Right hindlimb (tissue), 1 donor: ENCODE data around the gene TAB2.
A peak's percentile ranks its signal among the peaks of the same experiment; 100 is the strongest.

Experiments
- DNase-seq: peaks from one replicate; pipeline ENCODE4 v3.0.0-alpha.2; 2018

The TAB2 gene, protein sequence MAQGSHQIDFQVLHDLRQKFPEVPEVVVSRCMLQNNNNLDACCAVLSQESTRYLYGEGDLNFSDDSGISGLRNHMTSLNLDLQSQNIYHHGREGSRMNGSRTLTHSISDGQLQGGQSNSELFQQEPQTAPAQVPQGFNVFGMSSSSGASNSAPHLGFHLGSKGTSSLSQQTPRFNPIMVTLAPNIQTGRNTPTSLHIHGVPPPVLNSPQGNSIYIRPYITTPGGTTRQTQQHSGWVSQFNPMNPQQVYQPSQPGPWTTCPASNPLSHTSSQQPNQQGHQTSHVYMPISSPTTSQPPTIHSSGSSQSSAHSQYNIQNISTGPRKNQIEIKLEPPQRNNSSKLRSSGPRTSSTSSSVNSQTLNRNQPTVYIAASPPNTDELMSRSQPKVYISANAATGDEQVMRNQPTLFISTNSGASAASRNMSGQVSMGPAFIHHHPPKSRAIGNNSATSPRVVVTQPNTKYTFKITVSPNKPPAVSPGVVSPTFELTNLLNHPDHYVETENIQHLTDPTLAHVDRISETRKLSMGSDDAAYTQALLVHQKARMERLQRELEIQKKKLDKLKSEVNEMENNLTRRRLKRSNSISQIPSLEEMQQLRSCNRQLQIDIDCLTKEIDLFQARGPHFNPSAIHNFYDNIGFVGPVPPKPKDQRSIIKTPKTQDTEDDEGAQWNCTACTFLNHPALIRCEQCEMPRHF

DNA sequence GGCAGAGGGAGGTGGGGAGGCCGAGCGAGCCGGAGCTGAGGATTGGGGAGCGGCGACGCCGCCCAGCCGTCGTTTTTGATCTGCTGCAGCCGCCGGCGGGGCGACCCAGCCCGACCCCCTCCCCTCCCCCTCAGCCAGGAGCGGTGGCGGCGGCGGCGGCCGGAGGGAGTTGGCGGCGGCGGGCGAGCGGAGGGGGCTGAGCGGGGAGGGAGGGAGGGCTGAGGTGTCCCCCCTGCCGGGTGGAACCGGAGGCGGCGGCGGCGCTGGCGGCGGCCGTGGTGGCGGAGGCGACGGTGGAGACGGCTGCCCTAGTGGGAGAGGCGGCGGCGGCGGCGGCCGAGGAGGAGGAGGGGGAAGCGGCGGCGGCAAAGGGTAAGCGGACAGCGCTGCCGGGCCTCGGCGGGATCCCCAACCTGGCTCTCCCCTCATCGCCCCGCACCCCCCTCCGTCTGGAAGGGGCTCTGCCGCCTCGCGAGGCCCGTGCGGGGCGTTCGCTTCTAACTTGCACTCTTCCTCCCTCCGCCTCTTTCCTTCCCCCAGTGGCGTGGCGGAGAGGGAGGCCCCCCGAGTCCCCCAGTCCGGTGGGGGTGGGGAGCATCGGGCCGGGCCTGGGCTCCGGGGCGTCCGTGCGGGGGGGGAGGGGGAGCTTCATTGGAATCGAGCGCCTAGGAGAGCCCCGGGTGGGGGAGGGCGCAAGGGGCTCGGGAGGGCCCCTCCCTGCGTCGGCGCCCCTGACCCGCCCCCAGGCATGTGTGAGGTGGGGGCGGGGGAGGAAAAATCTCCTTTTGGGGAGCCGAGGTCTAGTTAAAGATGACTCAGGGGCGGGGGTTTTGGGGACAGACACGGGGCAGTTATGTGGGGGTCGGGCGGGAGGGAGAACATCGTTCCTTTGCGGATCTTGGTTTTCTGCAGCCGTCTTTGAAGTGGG lies at the start of gene TAB2:
Gene TAB2, plus strand, starts transcription at position 69 of the 928 bp plus-strand sequence. CDS start 52,286 bp downstream, outside the sequence.
- peak; percentile 77 for DNase-seq

DNA sequence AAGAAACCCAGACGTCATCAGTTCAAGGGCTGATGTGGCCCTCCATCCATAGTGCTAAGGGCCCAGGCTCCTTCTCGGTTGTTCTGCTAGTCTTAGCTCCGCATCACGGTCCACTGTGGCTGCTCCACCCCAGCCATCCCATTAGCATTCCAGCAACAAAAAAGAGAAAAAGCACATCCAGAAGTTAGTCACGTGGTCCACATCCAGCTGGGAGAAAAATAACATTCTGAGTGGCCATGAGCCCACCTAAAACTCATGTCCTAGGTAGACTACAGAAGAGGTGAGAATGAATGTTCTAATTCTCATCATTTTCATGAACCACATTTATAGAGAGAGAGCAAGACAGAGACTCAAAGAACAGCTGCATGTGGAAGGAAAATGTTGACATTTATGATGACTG lies 49.4 kb upstream of the TAB2 start:
- DNase-seq: no peak

DNA sequence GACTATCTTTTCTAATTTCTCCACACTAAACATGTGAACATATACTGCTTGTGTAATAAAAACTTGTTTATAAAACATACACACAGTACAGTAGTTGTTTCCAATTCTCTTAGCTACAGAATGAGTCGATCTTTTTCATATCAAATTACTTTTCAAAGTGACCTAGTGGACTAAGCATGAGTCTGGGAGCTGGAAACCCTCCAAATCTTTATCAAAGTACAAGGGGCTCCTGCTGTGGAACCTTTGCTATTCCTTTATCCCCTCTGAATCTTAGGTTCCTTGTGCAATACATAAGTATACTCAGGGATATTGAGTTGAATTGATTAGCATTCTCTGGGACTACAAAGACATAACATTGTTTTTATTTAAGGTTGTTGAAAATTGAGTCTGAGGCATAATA lies 48.7 kb upstream of the TAB2 start:
- no peak for DNase-seq

DNA sequence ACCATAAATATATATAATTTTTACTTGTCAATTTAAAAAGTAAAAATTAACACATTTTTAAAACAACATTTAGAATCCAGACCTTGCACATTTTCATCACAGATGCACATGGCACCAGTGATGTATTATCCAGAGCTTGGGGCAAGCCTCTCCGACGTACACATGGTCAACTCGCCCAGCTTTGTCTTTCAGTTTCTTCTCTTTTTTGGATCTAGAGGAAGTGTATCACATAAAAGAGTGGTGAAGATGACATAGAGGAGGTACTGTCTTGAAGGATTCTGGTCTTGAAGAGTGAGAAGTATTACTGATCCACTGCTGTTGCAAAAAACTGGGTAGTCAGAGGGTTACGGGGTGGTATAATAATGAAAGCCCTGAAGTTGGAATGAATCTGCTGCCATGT lies 46.9 kb upstream of the TAB2 start:
- no peak for DNase-seq

DNA sequence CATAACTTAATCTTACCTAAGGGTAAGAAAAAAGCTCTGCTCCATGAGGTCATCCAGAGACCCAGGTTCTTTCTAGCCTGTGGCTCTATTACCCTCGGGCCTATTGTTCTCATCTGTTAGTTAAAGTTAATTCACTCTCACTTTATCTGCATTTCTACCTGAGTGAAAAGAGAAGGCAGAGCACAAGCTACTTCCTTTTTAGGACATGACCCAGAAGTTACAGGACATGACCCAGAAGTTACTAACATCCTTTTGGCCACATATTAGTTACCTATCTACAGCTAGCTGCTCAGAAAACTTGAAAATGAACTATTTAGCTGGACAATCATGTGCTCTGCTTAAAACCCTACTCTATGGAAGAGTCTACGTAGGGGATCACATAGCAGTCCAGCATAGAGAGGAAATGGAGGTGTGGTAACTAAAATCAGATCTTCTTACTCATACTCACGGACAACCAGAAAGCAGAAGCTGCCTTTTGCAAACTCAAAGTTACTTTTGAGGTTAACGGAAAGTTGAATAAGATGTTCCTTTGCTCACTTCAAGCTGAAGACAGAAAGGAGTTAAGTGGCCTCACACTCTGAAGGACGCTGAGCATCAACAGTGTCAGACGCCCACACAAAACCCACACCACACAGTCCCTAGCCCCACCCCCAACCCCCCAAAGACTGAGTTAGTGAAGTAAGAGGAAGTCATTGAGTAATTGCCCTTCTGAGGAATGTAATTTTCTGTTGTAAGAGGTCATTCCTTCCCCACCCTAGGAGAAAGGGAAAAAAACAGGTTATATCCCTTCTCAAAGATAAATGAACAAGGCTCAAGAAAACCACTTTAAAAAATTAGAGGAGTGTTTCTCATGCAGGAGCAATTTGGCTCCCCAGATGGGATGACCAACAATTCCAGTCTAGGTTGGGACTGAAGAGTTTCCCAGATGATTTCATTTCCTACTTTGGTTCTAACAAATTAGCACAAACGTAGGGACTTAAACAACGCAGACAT lies 45.9 kb upstream of the TAB2 start:
- no peak for DNase-seq

DNA sequence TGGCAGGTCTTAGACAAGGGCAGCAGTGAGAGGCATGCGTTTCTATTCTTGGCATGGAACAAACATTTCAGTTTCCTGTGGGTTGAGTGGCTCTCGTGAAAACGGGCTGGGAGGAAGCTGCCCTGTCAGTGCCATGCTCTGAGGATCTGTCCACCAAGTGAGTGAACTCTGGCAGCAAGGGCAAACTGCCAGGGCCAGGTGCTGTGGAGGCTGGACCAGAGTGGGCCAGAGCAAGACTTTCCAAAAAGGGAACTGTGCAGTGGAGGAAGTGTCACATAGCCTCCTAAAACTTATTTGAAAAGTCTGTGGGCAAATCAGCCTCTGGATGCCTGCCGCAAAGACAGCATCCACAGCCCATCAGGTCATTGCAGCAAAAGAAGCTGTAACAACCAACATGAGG lies 44.2 kb upstream of the TAB2 start:
- no peak for DNase-seq

DNA sequence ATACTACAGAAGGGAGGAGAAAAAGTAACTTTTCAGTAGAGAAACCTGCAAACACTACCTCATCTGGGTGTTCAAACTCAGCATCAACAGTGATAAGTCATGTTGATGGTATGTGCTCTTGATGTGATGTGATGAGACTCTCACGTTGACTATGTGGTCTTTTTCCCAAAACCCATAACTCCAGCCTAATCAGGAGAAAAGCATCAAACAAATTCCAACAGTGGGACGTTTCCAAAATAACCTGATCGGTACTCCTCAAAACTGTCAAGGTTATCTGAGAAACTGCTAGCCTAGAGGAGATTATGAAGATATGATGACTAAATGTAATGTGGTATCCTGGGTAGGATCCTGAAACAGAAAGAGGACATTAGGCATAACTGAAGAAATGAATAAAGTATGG lies 41.9 kb upstream of the TAB2 start:
- DNase-seq: no peak

DNA sequence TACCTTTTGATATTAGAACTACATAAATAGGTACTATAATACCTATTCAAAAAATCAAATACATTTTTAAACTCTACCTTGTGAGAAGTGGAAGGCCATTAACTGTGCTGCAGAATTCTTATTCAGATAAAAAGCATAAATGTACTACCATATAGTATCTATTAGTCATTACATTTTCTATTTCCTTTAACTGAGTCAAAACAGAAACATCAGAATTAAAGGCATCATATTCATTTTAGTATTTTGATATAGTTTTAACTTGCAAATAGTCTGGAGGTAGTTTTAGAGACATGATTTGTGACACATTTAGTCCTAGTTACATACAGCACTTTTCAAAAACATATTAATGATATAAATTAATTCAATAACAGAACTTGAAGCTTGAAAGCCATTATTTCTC lies 39.9 kb upstream of the TAB2 start:
- no peak for DNase-seq

DNA sequence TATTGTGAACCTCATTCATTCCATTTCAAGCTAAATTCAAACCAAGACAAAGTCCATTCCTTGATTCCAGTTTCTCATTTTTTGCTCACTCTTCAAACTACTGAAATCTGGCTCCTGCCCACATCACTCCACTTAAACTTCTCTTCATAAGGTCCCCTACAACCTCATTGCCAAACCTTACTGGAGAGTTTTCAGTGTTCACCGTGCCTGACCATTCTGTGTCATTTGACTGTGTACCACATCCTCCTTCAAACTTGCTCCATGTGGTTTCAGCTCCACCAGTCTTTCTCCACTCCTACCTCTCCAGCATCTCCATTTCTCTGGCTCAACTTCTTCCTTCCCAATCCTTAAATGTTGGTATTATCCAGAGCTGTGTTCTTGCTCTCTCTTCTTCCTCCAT lies 38.5 kb upstream of the TAB2 start:
- DNase-seq: no peak

DNA sequence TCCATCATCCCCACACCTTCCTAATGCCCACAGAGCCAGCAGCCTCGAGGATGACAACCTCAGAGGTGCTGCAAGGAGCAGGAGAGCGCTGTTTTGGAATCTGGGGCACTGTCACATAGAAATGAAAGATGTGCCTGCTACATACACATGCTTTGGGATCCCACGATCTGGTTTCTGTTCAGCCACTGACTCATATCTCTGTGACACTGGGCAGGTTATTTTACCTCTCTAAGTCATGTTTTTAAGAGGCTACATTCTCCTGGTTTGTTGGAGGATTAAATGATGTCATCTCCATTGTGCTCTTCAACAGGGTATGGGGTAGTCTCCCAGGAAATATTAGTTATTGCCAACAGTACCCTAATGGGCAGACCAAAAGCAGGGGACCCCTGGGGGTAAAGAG lies 32.6 kb upstream of the TAB2 start:
- no peak for DNase-seq

DNA sequence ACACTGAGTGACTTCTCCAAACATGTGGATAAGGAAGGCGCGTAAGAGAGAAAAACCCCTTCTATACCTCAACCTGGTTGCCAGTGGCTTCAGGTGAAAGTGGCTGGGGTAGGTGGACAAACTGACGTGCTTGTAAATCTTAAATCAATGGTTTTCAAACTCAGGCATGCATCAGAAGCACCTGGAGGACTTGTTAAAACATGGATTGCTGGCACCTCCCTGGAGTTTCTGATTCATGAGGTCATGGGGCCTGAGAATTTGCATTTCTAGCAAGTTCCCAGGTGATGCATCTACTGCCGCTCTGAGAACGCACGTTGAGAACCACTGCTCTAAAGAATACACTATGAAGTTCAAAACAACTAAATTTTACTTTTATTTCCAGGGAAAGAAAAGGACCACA lies 31.9 kb upstream of the TAB2 start:
- no peak for DNase-seq

DNA sequence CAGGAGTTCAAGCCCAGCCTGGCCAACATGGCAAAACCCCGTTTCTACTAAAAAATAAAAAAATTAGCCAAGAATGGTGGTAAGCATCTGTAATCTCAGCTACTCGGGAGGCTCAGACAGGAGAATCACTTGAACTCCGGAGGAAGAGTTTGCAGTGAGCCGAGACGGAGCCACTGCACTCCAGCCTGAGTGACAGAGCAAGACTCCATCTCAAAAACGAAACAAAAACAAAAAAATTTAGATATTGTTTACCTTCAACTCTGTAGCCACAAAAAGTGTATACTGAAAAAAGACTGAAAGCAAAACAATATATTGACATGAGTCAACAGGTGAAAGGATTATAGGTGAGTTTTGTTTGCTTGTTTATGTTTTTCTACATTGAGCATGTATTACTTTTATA lies 30.6 kb upstream of the TAB2 start:
- no peak for DNase-seq

DNA sequence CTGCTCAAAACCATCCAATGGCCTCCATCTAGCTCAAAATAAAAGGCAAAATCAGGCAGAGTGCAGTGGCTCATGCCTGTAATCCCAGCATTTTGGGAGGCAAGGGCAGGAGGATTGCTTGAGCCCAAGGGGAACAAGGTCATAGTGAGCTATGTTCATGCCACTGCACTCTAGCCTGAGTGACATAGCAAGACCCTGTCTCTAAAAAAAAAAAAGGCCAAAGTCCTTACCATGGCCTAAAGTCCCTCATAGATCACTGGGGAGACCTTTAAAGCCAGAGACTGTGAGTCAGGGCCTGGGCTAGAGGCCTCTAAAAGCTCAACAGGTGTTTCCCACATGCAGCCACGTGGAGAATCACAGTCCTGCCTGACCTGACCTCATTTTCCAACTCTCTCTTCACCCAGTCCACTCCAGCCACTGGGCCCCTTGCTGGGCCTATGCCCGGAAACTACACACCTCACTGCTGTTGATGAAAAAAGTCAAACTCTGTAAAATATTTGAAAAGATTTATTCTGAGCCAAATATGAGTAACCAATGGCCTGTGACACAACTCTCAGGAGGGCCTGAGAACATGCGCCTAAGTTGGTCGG lies 28.2 kb upstream of the TAB2 start:
- no peak for DNase-seq

DNA sequence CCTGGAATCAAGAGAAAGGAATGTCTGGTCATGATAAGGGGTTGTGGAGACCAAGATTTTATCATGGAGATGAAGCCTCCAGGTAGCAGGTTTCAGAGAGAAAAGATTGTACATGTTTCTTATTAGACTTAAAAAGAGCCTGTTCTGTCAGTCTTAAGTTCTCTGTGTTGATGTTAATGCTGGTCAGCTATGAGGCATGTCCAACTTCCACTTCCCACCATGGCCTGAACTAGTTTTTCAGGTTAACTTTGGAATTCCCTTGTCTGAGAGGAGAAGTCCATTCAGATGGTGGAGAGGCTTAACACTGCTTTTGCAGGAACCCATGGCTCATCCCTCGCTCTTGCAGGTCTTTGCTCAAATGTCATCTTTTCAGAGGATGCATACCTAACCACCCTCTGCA lies 27.5 kb upstream of the TAB2 start:
- DNase-seq: no peak

DNA sequence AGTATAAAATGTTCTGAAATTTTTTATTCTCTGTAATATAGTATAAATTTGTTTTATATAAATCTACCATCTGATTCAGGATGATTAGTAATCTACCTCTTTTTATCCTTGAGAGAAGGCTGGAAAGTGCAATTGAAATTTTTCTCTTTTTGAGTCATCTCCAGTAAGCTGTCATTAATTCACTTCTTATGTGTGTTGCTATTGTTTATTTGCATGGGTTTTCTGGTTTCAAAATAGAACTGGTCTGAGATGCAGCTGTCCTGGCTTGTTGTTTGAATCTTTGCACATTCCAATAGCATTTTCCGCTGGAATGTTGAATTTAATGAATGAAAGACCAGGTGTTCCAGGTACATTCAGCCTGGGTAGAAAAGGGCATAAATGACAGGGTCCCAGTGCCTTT lies 24.3 kb upstream of the TAB2 start:
- DNase-seq: no peak

DNA sequence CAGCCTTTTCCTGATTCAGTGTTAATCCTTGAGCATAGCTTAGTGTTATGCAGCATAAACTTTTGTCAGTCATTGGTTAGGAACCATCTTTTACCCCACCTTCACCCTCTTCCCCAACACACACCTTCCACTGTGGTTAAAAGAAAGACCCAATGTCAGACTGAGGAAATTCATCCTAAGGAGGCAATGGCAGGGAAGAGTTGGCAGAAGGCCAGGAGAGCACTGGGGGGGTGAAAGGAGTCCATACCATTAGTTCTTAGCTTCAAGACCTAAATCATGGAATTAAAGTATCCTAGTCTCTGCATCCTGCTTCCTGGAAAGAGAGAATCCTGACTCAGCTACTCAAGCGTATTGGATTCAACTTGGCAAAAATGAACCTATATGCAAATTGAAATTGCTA lies 16.9 kb upstream of the TAB2 start:
- DNase-seq: no peak

DNA sequence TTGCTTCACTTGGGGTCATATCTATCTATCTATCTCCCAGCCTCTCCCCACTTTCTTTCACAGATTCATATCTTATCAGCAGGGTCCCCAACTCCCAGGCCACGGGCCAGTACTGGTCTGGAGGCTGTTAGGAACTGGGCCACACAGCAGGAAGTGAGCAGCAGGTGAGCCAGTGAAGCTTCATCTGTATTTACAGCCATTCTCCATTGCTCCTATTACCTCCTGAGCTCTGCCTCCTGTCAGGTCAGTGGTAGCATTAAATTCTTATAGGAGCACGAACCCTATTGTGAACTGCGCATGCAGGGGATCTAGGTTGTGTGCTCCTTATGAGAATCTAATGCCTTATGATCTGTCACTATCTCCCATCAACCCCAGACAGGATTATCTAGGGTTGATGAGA lies 14.8 kb upstream of the TAB2 start:
- DNase-seq: no peak

DNA sequence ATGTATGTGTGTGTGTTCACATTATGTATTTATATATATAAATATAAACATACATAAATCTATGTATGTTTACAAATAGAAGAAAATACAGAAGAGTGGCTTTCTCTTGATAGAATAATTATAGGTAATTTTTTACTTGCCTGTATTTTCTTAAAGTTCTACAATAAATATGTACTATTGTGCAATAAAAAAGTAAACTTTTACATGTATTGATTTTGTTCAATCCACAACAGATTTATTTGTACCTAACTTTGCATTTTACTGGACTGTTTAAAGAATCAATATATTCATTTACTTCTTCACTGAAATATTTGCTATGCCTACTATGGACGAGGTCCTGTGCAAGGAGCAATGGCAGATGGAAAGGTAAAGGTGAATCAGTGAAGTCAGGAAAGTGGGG lies 14.0 kb upstream of the TAB2 start:
- no peak for DNase-seq

DNA sequence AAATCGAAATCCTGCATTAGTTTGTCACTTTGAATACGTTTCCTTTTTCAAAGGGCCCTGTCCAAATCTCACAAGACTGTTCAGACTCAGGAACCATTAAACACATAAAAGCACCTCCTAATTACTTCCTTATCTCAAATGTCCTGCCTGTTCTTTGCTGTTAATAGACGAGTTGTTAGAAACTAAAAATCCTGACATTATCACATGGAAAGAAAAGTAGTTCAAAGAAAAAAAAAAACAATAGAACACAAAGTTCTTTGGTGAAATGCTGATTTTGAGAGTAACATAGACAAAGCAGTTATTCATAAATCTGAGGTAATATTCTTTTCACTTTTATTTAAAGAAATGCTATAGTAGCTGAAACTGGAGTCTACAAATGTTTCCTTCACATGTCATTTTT lies 12.1 kb upstream of the TAB2 start:
- DNase-seq: no peak

DNA sequence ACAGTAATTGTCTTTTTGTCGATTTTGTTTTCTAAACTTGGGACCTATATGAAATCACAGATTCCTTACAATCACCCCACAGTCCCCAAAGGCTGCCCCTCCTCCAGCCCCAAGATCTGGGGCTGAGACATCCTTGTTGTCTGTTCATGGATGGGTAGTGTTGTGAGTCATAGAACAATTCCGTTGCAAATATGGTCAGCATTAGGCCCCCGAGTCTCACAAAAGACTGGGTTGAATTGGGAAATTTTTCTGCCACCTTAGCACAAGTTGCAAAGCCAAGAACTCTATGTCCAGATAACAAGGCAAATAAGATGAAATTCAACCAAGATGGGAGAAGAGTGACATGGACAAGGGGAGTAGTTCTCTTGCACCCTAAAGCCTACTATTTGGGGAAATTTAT lies 10.5 kb upstream of the TAB2 start:
- no peak for DNase-seq

DNA sequence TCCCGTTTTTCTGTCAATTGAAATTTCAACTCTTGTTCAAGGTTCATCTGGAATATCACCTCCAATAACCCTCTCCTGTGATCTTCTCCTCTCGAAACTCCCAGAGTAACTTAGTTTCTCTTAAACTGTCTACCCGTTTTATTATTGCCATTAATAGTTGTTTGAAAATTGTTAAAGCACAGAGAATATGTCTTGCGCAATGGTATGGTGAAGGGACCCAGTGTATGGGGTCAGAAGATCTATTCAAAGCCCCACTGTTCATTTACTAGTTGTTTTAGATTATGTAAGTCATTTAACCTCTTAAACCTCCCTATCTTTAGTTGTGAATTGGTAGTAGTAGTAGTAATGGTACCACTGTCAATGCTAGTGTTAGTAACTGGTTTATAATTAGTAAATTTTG lies 6.2 kb upstream of the TAB2 start:
- no peak for DNase-seq

DNA sequence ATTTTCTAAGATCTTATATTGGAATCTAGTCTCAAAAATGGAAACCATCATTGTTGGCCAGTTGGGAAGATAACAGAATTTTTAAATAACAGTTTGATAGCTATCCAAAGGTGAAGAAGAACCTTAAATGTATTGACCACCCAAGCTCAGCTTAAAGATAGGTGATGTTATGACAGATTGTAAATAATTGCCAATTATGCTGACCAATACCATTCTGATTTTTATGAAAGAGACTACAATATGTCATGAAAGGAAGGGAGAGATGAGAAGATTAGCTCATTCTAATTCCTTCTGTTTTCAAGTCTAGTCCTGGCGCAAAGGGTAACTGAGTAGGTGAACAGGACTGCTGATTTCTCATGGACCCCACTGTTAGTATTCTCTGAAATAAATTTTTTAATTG lies 5.7 kb upstream of the TAB2 start:
- no peak for DNase-seq
